Activated naive CD4-positive, alpha-beta T cell treated with anti-CD3 and anti-CD28 coated beads, Interleukin-2, amount 50 U/mL, for 16 hours (primary cell): ENCODE results near the gene QSOX1.

ENCODE experiments used
- DNase-seq: peaks from one replicate; pipeline ENCODE4 v3.0.0-alpha.2; 2020

QSOX1 gene

DNA sequence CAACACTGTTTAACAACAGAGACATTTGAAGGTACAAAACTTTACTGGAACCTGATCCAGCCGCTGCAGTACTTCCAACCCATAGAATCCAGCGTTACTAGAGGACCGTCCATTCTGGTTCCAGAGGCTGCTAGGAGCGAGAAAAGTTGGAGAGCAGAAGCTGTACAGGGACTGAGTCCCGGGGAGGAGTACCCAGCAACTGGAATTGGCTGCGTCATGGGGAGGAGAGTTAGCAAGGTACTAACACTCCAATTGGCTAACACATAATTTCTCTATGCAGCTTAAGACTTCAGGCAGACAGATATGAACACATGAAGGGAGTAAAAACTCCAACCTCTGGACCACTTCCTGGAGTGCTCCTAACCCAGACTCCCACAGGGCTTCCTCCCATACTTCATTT is 2.1 kb upstream of the QSOX1 start:
- DNase-seq, result no peak

DNA sequence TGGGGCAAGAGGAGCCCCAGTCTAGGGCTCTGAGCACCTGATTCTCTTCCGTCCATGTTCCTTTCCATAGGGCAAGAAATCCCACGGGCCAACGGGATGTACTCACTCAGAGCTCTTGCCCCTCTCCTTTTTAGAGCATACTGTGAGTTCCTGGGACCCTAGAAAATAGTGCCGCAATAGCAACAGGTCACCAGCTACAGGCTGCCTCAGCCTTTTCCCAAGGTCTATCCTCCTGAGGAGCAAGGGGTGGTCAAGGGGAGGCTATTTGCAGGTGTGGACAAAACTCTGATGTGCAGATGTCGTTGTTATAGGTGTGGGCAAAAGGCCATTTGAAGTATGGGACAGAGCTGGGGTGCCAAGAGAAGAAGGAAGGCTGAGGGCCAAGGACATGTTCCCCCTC is 1.6 kb upstream of the QSOX1 start:
- DNase-seq, result no peak

GRCh38 chr1:180154003-180154324 is 705 bp upstream of the QSOX1 start:
- DNase-seq, result no peak

- no peak for DNase-seq
Measured at GRCh38 chr1:180155182-180155682, 563 bp downstream of the QSOX1 start.

GRCh38 chr1:180156201-180156600 is 1.5 kb downstream of the QSOX1 start:
- no peak for DNase-seq

DNA sequence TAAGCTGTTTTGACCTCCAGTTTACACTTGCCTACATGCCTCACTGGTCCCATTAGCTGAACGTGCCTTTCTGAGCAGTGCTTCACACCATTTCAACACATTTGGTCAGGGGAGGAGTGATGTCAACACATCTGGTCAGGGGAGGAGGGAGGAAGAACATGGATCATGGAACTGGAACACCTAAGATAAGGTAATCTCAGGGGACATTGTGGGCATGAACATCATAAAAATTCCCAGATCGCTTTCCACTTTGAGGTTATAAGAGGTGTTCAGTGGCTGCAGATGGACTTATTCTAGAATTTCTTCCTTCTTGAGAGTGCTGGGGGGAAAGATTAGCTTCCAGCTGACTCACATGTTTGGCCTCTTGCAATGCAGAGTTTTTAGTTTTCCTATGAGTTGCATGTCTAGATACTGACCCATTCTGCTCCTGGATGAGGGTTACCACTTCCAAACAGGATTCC is 2.0 kb downstream of the QSOX1 start:
- DNase-seq, result no peak

DNA sequence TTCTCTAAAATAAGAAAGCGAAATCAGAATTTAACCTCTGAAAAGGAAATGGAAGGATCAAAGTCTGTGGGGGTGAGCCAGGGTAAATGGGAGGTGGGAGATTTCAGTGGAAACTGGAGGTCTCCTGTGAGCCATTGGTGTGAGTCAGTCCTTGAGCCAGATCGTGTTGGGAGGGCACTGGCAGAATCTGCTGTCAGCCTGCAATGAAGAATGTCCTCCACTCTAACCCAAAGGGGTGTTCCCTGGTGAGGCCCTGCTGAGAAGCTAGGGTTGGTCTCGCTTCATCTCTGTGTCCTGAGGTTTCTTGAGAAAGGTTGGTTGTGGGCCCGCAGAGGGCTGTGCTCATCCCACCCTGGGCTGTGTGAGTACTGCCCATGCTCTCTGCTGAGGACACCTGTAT is 2.4 kb downstream of the QSOX1 start:
- no peak for DNase-seq

DNA sequence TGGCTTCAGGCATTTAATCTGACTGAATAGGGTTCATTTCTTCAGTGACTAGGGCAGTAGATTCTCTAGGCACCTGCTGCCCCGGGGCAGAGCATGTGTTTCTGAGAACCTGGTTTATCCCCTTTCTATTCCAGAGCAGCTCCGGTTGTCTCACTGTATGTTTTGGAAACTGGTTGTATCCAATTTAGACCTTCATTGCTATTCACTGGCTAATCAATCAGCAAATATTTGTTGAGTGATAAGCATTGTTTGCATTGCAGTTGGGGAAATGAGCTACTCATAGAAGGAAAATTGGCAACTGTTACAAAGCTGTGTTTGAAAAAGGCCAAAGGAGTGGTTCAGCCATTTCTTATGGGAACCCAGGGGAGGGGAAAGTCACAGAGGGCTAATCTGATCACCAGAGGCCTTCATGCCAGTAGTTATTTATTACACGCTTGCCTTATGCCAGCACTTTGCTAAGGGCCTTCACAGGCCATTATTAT is 2.9 kb downstream of the QSOX1 start:
- no peak for DNase-seq

DNA sequence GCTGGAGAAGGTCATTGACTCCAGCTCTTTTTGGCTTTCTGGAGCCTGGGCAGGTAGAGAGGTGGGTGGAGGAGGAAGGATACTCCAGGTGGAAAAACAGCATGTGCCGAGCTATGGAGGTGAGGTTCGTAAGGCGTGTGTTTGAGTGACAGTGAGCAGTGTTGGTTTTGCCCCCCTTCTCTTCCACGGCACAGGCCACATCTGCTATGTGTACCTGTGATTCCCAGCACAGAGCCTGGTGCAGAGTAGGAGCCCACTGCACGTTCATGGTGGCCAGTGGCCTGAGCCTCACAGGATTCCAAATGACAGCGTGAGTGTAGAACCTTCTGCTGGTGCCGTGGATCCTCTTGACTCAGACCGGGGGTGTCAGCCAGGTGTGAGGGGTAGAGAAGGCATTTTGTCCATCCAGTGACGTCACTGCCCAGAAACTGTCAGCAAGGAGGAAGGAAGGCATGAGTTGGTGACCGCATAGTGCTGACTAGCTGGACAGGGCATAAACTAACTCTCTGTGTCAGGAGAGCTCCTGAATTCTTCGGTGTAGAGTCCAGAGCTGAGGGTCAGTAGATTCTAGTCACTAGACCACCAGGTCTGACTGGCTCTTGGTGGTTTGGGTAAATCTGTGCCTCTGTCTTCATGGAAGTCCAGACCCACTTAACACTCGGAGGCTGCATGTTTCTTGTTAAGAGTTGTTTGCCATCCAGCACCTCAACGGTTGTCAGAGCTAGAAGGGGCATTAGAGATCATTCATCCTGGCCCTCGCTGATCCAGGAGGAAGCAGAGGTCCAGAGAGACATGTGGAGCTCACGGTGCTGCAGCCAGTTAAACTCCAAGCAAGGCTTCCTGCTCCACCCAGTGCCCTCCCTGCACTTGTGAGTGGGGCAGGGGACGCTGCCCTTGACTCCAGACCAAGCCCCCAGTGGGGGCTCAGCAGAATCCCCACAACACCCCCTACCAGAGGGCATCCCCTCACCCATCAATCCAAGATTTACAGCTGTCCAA is 3.8 kb downstream of the QSOX1 start:
- no peak for DNase-seq

- DNase-seq, result no peak
Measured at GRCh38 chr1:180160357-180160756, 5.7 kb downstream of the QSOX1 start.

GRCh38 chr1:180163041-180163440 is 8.4 kb downstream of the QSOX1 start:
- no peak for DNase-seq

DNA sequence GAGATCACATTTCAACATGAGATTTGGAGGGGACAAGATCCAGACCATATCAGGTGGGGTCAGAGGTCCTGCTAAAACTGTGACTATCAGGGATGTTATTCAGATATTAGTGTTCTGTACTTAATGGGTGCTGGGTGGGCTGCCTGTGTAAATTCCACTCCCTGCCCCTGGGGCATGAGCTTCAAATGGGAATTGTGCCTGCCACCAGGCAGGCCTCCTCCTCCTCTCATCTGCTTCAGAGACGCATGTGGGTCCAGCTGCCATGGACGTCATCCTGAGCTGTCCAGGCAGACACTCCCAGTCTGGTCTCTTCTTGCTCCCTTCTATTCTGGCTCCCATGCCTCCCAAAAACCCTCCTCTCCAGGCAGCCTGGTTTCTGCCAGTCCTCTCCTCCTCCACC is 10.4 kb downstream of the QSOX1 start:
- DNase-seq, result no peak

DNA sequence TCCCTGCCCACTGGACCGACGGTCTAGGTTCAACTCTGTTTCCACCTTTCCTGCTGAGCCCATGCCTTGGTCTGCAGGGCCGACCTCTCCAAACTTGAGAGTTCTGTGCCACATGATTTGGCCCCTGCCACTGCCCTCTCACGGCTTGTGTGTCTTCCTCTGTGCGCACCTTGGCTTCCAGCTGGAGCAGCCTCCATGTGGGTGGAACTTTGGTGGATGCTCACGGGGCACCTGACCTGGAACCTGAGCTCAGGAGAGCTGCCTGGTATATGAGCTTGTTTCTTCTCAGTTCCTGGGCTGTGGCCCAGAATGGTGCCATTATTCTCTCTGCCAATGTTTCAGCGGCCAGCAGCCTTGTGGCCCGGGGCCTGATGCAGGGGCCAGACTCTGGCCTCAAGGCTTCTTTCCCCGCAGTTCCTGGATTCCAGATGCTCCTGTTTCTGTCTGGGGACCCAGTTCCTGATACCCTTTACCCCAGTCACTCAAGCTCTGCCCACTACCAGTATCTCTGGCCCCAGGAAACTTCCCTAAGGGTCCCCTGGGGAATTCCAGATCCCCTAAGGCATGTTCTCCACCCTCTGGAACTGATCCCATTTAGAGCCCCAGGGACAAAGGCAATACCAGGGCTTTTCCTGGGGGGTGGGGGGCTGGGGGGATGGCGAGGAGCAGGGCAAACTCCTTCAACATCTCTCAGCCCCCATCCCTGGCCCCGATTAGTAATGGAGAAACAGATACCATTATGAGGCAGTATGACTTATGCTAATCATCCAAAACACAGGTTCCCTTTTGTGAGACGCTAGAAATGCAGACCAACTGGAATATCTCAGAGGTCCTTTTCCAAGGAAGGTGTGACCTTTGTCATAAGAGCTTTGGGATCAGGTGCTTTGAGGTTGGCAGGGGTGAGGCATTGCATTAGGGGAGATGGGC is 11.1 kb downstream of the QSOX1 start:
- no peak for DNase-seq

DNA sequence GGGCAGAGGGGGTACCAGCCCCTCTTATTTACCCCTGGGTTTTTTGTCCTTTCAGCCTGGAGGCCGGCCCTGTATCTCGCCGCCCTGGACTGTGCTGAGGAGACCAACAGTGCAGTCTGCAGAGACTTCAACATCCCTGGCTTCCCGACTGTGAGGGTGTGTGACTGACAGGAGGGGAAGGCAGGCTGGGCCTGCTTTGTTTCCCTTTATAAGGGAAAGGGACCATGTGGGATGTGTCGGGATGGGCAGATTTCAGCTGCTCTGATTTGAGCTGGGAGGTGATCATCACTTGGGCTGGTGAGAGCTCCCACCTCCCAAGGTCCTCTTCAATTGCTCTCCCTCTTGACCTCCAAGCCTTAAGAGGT is 11.7 kb downstream of the QSOX1 start:
- no peak for DNase-seq

GRCh38 chr1:180167021-180167701 is 12.5 kb downstream of the QSOX1 start:
- DNase-seq, result no peak

DNA sequence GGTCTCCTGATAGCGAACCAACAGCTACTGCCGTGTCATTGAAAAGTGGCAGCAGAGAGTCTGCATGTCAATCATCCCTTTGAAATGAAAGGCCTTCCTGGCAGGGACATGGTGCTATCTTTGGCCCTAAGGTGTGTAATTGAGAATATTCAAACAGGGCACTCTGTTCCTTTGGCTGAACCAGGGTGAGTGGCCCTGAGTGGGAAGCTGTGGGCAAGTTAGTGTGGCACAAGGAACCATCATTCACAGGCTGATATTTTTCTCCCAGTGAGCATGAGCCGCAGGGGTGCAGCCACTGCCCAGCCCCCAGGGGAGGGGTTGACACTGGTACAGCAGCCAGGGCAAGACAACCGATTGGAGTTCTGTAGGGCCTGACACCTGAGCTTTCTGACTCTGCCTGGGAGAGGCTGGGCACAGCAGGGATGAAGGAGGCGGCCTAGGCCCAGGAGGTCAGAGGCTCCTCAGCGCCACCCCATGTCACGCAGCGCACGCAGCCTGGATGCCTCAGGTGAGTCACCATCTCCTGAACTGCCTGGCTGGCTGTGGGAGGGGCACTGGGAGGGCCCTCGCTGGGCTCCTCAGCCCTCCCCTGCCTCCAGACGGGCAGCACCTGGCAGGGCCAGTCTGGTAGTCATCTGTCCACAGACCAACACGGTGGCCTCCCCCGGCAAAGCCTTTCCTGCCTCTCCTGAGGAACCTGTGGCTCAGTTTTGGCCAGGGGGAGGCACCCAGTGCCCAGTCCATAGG is 13.2 kb downstream of the QSOX1 start:
- no peak for DNase-seq

GRCh38 chr1:180168786-180169639 is 14.3 kb downstream of the QSOX1 start:
- DNase-seq, result no peak

GRCh38 chr1:180169640-180170195 is 15.0 kb downstream of the QSOX1 start:
- DNase-seq, result no peak

- DNase-seq, result no peak
Measured at GRCh38 chr1:180170546-180171151, 16.0 kb downstream of the QSOX1 start.

DNA sequence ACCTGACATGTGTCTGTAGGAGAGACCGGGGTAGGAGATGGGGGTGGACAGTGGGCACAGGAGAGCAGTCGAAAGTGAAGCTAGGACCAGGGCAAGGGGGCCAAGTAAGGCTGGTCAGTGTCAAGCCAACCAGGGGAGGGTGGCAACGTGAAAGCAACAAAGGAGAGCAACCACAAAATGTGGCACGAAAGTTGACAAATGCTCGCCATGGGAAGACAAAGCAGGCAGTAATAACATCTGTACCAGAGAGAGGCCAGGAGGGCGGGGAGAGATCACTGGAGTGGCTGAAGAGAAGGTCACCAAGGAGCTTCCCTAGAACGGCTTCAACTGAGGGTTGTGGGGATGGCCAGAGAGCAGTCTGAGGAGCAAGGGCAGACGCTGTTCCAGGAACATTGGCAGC is 17.0 kb downstream of the QSOX1 start:
- DNase-seq, result no peak
